AG04449 (cell line): ENCODE measurements around the gene PGP.

Experiments
- CTCF ChIA-PET: fragments of 350-600 bp; formaldehyde crosslinking; extraction: SDS; loops from one replicate; lab custom pipeline; 2021; ENCODE audit warnings: antibody characterized with exemption; lab: Yijun Ruan, JAX
- POLR2A ChIA-PET: fragments of 400-600, 350-600 bp; formaldehyde crosslinking; extraction: SDS; loops from one replicate; lab custom pipeline; 2020; ENCODE audit warnings: antibody characterized with exemption, inconsistent platforms; lab: Yijun Ruan, JAX
- DNase-seq: peaks from one replicate; pipeline ENCODE4 v3.0.0-alpha.2; 2010; ENCODE audit warnings: low read depth, low spot score
- H3K4me3 ChIP-seq: 2 replicates; pipeline ENCODE4 v1.5.1; 2011; ENCODE audit warnings: low read depth, mild to moderate bottlenecking, control low read depth, low read length
- CTCF ChIP-seq: IDR thresholded peaks from one replicate; pipeline ENCODE4 v1.5.1; 2011; ENCODE audit warnings: mild to moderate bottlenecking, moderate library complexity, low read length, control low read depth, inconsistent platforms; ENCODE audit not compliant: insufficient read depth; ENCODE audit errors: missing control alignments

The PGP gene

DNA sequence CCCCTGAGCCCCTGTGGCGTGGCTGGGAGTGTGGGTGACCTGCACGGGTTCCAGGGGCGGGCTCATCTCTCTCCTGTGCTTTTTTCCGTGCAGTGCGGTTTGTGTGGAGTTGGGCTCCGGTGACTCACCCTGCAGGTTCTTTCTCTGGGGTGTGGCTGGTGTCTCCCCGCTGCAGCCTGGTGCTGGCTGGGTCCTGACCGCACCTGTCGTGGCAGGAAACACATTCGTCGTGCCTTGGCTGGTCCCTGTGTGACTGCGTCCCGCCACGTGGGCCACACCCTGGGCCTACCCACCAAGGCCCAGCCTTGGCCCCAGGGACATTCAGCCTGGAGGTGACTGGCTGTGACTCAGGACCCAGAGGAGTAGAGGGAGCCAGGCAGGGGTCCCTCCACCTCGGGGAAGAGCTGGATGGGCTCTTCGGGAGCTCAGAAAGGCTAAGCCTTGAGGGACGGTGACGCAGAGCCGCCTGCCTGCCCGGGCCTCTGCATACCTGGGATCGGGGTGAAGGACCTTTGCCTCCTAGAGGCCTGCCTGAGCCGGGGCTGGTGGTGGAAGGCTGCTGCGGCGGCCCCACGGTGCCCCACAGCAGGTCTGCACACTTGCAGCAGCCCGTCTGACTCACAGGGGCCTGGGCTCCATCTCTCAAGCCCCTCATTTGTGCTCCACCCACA, 51.3 kb downstream of the PGP start:
- no peak for DNase-seq
- no peak overlapping the region for H3K4me3 ChIP-seq
- no peak for TF ChIP-seq CTCF
- ChIA-PET POLR2A (interaction anchor here (1.3 kb wide), 1 partner anchor 8 kb away, joined by 4 read pairs; the partner anchor contains the start of gene TRAF7), CTCF (no interaction called here)

DNA sequence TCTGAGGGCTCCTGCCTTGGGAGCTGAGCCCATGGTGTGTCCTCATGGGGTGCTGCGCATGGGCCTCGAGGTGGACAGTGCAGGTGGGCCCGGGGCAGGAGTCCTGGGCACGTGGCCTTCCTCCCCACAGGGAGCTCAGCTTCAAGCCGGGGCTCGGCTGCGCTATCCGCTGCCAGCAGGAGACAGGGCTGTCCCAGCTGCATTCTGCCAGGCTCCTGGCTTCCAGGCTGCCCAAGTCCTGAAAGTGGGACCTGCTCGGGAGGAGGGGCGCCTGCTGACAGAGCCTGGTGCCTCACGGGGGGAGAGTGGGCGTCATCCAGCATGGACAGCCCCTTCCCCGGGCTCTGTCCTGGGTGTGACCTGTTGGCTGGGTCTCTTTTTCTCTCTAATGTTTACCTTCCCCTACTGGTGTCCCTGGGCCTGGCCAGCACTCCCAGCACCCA, 51.9 kb downstream of the PGP start:
- no peak overlapping the region for H3K4me3 ChIP-seq
- ChIA-PET CTCF (no interaction called here), POLR2A (no interaction called here)
- no peak for TF ChIP-seq CTCF
- DNase-seq = no peak

DNA sequence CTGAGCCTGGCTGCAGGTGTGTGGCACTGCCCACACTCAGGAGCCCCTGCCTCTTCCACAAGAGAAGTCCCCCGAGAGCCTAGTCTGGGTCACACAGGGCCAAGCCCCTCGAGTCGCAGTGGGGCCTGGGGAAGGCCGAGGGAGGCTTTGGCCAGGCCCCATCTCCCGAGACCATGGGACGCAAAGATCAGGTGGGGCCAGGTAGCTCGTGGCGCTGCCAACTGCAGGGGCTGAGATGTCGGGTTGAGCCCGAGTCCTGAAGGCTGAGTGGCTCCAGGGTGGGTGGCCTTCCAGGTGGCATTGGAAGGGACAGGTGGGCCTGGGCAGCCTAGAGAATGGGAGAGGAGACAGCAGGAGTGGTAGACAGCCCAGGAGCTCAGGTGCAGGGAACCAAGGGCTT, 52.7 kb downstream of the PGP start:
- DNase-seq = no peak
- H3K4me3 ChIP-seq = no peak overlapping the region
- TF ChIP-seq CTCF = no peak
- ChIA-PET POLR2A (interaction anchor here (0.9 kb wide), 1 partner anchor 197 kb away, joined by 3 read pairs; the partner anchor contains the start of gene RPS2), CTCF (no interaction called here)
